ENCODE results near the gene PAPSS2. TPM values are rescaled to one million over a fixed set of nuclear protein-coding genes. Genes with fewer than 3 reads are reported as not detected.

Gene PAPSS2
- total and polyA plus RNA-seq, 4 donors: 24.3 to 86.5 (median 59.3) TPM

DNA sequence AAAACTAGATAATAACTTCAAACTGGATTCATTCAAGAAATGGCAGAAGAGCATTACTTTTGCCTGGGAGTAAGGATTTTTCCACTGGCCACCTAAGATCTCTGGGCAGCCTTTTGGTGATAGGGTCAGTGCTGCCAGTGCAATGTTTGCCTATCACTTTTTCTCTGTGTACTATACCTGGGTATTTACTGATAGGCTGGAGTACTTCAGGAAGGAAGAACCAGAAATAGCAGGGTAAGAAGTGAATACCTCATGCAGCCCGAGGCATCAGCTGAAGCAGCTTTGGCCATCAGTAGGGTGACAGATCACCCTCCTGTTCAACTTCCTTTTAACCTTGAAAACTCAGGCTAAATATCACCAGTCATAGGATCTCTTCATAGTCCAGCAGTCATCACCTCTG is 5.5 kb upstream of the PAPSS2 start:
- WGBS: 13% methylated on average over 1 of the region's 1 CpG
- no peaks in the 10 kb centered on the region for H3K36me3 ChIP-seq (ENCODE audit: control insufficient read depth in 4 of 4, insufficient read depth in 3 of 4, low read depth in 1 of 4, low read length in 3 of 4)

DNA sequence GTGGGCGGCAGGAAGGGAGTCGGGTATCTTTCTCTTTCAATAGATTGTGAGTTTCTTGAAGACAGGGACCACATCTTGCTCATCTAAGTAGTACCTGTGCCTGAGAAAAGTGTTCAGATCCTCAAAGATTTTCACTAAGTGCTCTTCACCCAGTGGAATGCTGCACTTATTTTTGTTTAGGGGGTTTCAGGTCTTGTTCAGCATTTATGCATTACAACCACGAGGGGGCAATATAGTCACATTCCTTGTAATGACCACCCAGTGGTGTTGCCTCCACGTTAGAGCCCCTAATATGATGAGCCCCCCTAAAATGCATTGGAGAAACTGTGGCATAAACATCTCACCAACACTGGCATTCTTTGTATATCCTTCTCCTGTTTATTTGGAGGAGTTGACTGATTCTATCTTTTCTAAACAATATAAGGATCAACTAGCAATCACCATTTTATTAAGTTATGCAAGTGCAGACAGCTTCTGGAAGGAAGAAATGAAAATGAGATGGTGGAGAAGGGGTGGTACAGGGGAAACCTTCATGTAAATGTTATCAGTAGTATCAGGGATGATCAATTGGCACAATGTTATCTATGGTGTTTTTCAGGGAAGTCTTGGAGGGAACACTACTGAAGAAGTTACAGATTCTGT is 3.1 kb upstream of the PAPSS2 start:
- Histone ChIP-seq H3K27me3 (ENCODE audit: control insufficient read depth in 4 of 4, insufficient read depth in 4 of 4, low read length in 3 of 4) (no peaks in the 10 kb centered on the region), H3K4me1 (ENCODE audit: control insufficient read depth in 4 of 4, insufficient read depth in 4 of 4, low read length in 3 of 4) (peaks cover 5 to 29% (median 14%) of the 10 kb centered on the region in 4 donors), H3K9me3 (ENCODE audit: control insufficient read depth in 4 of 4, low read length in 3 of 4) (no peaks in the 10 kb centered on the region), H3K4me3 (ENCODE audit: low read depth in 1 of 3, low read length in 3 of 3) (no peak overlapping the region), H3K36me3 (ENCODE audit: control insufficient read depth in 4 of 4, insufficient read depth in 3 of 4, low read depth in 1 of 4, low read length in 3 of 4) (no peaks in the 10 kb centered on the region), H3K9ac (ENCODE audit: low read depth in 1 of 2, low read length in 2 of 2) (no peak overlapping the region), H3K27ac (ENCODE audit: low read depth in 1 of 2, low read length in 2 of 2) (peak overlapping the region; percentile 1 to 12)
- 45% methylated on average over 4 of the region's 4 CpGs for WGBS
- no peak for DNase-seq (ENCODE audit: low spot score)
- TF ChIP-seq REST (IDR thresholded peaks at IDR 0.05) (no peak), SP1 (IDR thresholded peaks at IDR 0.05) (no peak), YY1 (IDR thresholded peaks at IDR 0.05) (no peak), HNF4A (conservative IDR thresholded peaks at IDR 0.05) (no peak), MAX (IDR thresholded peaks at IDR 0.05) (no peak), ATF3 (IDR thresholded peaks at IDR 0.05) (no peak), EGR1 (IDR thresholded peaks at IDR 0.05; ENCODE audit: low read depth in 2 of 2) (no peak), FOXA2 (IDR thresholded peaks at IDR 0.05) (no peak), FOXA1 (IDR thresholded peaks at IDR 0.05) (no peak), NR2F2 (IDR thresholded peaks at IDR 0.05) (no peak)
- TF ChIP-seq, protein P1, sequence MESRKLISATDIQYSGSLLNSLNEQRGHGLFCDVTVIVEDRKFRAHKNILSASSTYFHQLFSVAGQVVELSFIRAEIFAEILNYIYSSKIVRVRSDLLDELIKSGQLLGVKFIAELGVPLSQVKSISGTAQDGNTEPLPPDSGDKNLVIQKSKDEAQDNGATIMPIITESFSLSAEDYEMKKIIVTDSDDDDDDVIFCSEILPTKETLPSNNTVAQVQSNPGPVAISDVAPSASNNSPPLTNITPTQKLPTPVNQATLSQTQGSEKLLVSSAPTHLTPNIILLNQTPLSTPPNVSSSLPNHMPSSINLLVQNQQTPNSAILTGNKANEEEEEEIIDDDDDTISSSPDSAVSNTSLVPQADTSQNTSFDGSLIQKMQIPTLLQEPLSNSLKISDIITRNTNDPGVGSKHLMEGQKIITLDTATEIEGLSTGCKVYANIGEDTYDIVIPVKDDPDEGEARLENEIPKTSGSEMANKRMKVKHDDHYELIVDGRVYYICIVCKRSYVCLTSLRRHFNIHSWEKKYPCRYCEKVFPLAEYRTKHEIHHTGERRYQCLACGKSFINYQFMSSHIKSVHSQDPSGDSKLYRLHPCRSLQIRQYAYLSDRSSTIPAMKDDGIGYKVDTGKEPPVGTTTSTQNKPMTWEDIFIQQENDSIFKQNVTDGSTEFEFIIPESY (IDR thresholded peaks at IDR 0.05): no peak
- TF ChIP-seq, protein P2, sequence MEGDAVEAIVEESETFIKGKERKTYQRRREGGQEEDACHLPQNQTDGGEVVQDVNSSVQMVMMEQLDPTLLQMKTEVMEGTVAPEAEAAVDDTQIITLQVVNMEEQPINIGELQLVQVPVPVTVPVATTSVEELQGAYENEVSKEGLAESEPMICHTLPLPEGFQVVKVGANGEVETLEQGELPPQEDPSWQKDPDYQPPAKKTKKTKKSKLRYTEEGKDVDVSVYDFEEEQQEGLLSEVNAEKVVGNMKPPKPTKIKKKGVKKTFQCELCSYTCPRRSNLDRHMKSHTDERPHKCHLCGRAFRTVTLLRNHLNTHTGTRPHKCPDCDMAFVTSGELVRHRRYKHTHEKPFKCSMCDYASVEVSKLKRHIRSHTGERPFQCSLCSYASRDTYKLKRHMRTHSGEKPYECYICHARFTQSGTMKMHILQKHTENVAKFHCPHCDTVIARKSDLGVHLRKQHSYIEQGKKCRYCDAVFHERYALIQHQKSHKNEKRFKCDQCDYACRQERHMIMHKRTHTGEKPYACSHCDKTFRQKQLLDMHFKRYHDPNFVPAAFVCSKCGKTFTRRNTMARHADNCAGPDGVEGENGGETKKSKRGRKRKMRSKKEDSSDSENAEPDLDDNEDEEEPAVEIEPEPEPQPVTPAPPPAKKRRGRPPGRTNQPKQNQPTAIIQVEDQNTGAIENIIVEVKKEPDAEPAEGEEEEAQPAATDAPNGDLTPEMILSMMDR (IDR thresholded peaks at IDR 0.05; ENCODE audit: low read depth, low read length, missing input control): peak; percentile 68

More for the DNA sequence above, 5.5 kb upstream of the PAPSS2 start:
- Histone ChIP-seq H3K4me1 (ENCODE audit: control insufficient read depth in 4 of 4, insufficient read depth in 4 of 4, low read length in 3 of 4) (peaks cover 5 to 29% (median 14%) of the 10 kb centered on the region in 4 donors), H3K27ac (ENCODE audit: low read depth in 1 of 2, low read length in 2 of 2) (no peak overlapping the region), H3K4me3 (ENCODE audit: low read depth in 1 of 3, low read length in 3 of 3) (no peak overlapping the region), H3K27me3 (ENCODE audit: control insufficient read depth in 4 of 4, insufficient read depth in 4 of 4, low read length in 3 of 4) (no peaks in the 10 kb centered on the region), H3K9me3 (ENCODE audit: control insufficient read depth in 4 of 4, low read length in 3 of 4) (no peaks in the 10 kb centered on the region), H3K9ac (ENCODE audit: low read depth in 1 of 2, low read length in 2 of 2) (no peak overlapping the region)
- DNase-seq (ENCODE audit: low spot score): no peak
- TF ChIP-seq RAD21 (IDR thresholded peaks at IDR 0.05) (peak; percentile 54 to 59), HNF4A (conservative IDR thresholded peaks at IDR 0.05) (peak; percentile 26 to 39), MAX (IDR thresholded peaks at IDR 0.05) (peak; percentile 12), SP1 (IDR thresholded peaks at IDR 0.05) (no peak), GABPA (IDR thresholded peaks at IDR 0.05 in 1 of 2, conservative IDR thresholded peaks at IDR 0.05 in 1 of 2) (no peak), YY1 (IDR thresholded peaks at IDR 0.05) (peak; percentile 30), FOXA2 (IDR thresholded peaks at IDR 0.05) (peak; percentile 59), RXRA (IDR thresholded peaks at IDR 0.05) (peak in 1 of 2 donors; percentile 42), FOXA1 (IDR thresholded peaks at IDR 0.05) (peak; percentile 30)
- TF ChIP-seq, protein P2 (IDR thresholded peaks at IDR 0.05; ENCODE audit: low read depth, low read length, missing input control): no peak
- TF ChIP-seq, protein P1 (IDR thresholded peaks at IDR 0.05): no peak

Data from liver (tissue), 9 donors.